Stimulated activated CD4-positive, alpha-beta T cell treated with anti-CD3 and anti-CD28 coated beads, TNF-alpha, amount 100 ng/mL, for 4 hours (primary cell): ENCODE data around the gene TRPM6.

Experiments used
- DNase-seq, 3 experiments: peaks; one replicate each; pipeline ENCODE4 v3.0.0-alpha.2; 2020; ENCODE audit warnings: low read depth in 3 of 3

Gene TRPM6

GRCh38 chr9:74721696-74722660 is 165.7 kb downstream of the TRPM6 start:
- no peak for DNase-seq

GRCh38 chr9:74719306-74719705 is 168.4 kb downstream of the TRPM6 start:
- DNase-seq = no peak

- no peak for DNase-seq
These were observed 169.0 kb downstream of the TRPM6 start for GRCh38 chr9:74718709-74719108.

DNA sequence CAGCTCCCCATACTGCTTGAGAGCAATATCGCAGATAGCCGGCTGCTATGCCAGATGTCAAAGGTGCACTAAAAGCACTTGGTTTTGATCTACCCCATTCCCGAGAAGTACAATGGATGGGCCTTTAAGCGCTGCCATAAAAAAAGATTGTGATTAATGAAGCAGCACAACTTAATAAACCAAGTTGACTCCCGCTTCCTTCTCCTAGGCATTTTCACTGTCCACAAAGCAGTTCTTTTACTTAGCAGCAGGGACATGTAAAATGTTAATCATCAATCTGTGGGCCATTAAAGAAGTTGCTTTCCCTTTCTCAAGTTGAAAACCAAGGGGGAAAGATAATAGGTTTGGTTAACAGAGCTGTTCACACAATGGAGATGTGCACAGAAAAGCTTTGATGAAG is 176.4 kb downstream of the TRPM6 start:
- DNase-seq = no peak

DNA sequence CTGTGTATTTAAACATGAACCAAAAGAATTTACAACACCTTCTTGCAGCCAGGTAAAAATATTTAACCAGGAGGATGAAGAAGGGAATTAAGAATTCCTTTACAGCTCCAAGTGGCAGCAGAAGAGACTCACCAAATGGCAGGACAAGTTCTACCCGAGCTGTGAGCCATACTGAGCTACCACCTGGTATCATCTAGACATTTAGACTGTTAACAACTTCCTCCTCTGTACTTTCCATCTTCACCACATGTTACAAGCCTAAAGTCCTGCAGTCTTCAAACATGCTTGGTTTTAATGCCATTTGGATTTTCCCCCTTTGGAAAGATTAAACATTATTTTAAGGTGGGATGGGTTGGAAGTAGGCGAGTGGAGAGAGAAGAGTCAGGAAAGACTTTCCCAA is 190.2 kb downstream of the TRPM6 start:
- no peak for DNase-seq

- DNase-seq = no peak
These were observed 191.2 kb downstream of the TRPM6 start for GRCh38 chr9:74696520-74696919.

- no peak for DNase-seq
These were observed 196.7 kb downstream of the TRPM6 start for GRCh38 chr9:74691058-74691457.

DNA sequence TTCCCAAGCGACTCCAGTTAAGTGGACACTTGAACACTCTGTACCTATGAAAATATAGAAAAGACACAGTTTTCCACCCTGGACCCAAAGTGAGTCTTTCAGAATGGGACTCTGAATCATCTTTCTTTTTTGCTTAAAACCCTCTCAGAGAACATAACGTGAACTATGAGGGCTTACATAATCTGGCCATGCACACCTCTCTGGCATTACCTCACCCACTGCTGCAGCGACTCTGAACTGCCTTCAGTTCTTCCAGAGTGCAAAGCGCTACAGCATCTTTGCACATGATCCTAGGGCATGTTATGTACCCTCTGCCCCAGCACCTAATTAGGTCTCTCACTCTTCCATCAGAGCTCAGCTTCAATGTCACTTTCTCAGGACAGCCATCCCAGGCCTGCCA is 204.4 kb downstream of the TRPM6 start:
- no peak for DNase-seq

DNA sequence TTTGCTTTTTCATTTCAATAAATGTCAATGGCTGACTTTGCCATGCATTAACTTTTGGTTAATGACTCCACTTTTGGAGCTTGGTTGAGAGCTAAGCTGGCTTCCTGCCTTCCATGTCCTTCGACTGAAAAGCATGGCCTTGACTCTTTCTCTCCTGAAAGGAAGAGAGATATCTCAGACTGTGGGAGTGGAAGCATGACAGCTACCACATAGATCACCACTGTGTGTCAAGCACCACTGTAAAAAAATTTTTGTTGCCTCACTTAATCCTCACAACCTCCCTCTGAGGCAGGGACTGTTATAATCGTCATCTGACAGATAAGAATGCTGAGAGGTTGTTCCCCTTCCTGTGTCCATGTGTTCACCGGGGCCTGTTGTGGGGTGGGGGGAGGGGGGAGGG is 205.8 kb downstream of the TRPM6 start:
- DNase-seq = no peak

- no peak for DNase-seq
These were observed 213.6 kb downstream of the TRPM6 start for GRCh38 chr9:74674077-74674476.
